ENCODE data around the gene BATF. TPM values are rescaled to one million over a fixed set of nuclear protein-coding genes. Genes with fewer than 3 reads are reported as not detected.

The BATF gene
- total and polyA plus RNA-seq, 2 of the 8 experiments (the other 6 are each of a cell fraction or from before 2014, with no cell fraction given), result not detected

DNA sequence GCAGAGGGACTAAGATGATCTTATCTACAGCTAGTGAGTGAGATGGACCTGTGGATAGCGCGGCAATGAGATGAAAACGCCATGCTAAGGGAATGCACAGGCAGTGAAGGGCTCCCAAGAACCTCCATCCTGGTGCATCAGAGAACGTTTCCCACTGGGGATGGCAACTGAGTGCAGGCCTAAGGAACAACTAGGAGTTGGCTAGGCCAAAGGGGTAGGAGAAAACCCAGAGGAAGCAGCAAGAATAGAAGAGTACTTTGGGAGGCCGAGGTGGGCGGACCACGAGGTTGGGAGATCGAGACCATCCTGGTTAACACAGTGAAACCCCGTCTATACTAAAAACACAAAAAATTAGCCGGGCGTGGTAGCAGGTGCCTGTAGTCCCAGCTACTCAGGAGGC, 24.6 kb upstream of the BATF start:
- Histone ChIP-seq H3K4me2 (ENCODE audit: insufficient read depth in 1 of 2, low read depth in 2 of 2, low read length in 2 of 2) (no peak overlapping the region), H3K23ac (ENCODE audit: insufficient read length) (no peak overlapping the region), H3K9ac (replicated peaks in 1 of 4; ENCODE audit: extremely low read depth in 1 of 4, low read depth in 3 of 4, low read length in 3 of 4) (no peak overlapping the region), H2BK20ac (ENCODE audit: low read length) (no peak overlapping the region), H2BK120ac (replicated peaks; ENCODE audit: low read depth, low read length) (no peak overlapping the region), H3K79me1 (ENCODE audit: low read depth, low read length) (no peaks in the 10 kb centered on the region), H4K8ac (ENCODE audit: extremely low read depth, insufficient read depth, low read length) (no peak overlapping the region), H3K36me3 (ENCODE audit: control insufficient read depth in 2 of 4, insufficient read depth in 4 of 4, low read length in 3 of 4) (no peaks in the 10 kb centered on the region), H3K9me3 (ENCODE audit: insufficient read depth in 2 of 2, low read depth in 1 of 2, low read length in 1 of 2) (no peaks in the 10 kb centered on the region), H3K4me1 (replicated peaks in 1 of 4; ENCODE audit: control insufficient read depth in 3 of 4, insufficient read depth in 4 of 4, low read length in 3 of 4) (no peaks in the 10 kb centered on the region), H2AK5ac (ENCODE audit: low read depth, low read length) (no peak overlapping the region), H2AFZ (ENCODE audit: low read length) (no peak overlapping the region; the same call in 1 of the 2 replicates), H4K20me1 (replicated peaks in 1 of 2; ENCODE audit: control insufficient read depth in 1 of 2, insufficient read depth in 2 of 2, low read length in 2 of 2) (no peaks in the 10 kb centered on the region), H3K14ac (ENCODE audit: insufficient read length) (no peak overlapping the region), H4K91ac (replicated peaks; ENCODE audit: insufficient read length, low read length) (no peak overlapping the region), H3K18ac (ENCODE audit: extremely low read depth, low read length) (no peak overlapping the region), H2BK12ac (ENCODE audit: low read depth, low read length) (no peak overlapping the region), H3K23me2 (ENCODE audit: low read depth, low read length) (no peaks in the 10 kb centered on the region), H4K5ac (ENCODE audit: insufficient read length, low read depth, low read length) (no peak overlapping the region), H2BK5ac (ENCODE audit: low read depth, low read length) (no peak overlapping the region), H2BK15ac (ENCODE audit: low read length) (no peak overlapping the region), H3K27ac (ENCODE audit: low read depth, low read length) (no peak overlapping the region), H3K79me2 (ENCODE audit: control insufficient read depth in 1 of 2, insufficient read depth in 2 of 2, low read length in 2 of 2) (no peaks in the 10 kb centered on the region), H3K56ac (replicated peaks; ENCODE audit: insufficient read length, low read depth, low read length) (no peak overlapping the region), H3K4me3 (ENCODE audit: extremely low read depth in 1 of 4, insufficient read depth in 2 of 4, low read depth in 3 of 4, low read length in 4 of 4) (no peak overlapping the region), H3K4ac (replicated peaks; ENCODE audit: insufficient read length, low read depth, low read length) (no peak overlapping the region), H3K27me3 (replicated peaks in 1 of 4; ENCODE audit: control insufficient read depth in 3 of 4, extremely low read depth in 1 of 4, insufficient read depth in 3 of 4, low read length in 3 of 4) (no peaks in the 10 kb centered on the region; a peak in 1 of 7 replicates)
- TF ChIP-seq TEAD4 (IDR thresholded peaks at IDR 0.05; ENCODE audit: low read depth, low read length), result no peak
- no peak for TF ChIP-seq CBX8 (IDR thresholded peaks at IDR 0.05; ENCODE audit: borderline replicate concordance, low read depth, low read length)
- TF ChIP-seq SIRT6 (IDR thresholded peaks at IDR 0.05; ENCODE audit: low read length), result no peak
- TF ChIP-seq, protein P1, sequence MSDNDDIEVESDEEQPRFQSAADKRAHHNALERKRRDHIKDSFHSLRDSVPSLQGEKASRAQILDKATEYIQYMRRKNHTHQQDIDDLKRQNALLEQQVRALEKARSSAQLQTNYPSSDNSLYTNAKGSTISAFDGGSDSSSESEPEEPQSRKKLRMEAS (IDR thresholded peaks at IDR 0.05), result no peak
- TF ChIP-seq CREB1 (IDR thresholded peaks at IDR 0.05), result no peak
- no peak for TF ChIP-seq CHD1 (IDR thresholded peaks at IDR 0.05; ENCODE audit: low read depth, low read length)
- no peak for TF ChIP-seq NRF1 (IDR thresholded peaks at IDR 0.05; ENCODE audit: low read depth, low read length)
- TF ChIP-seq TAF7 (optimal IDR thresholded peaks at IDR 0.05; ENCODE audit: borderline replicate concordance, low read depth, low read length), result no peak
- no peak for TF ChIP-seq BCL11A (IDR thresholded peaks at IDR 0.05; ENCODE audit: low read depth in 2 of 2, low read length in 2 of 2)
- TF ChIP-seq RFX5 (IDR thresholded peaks at IDR 0.05; ENCODE audit: borderline replicate concordance, low read depth, low read length), result no peak
- no peak for TF ChIP-seq TBP (IDR thresholded peaks at IDR 0.05; ENCODE audit: low read depth, low read length)
- no peak for TF ChIP-seq TCF12 (IDR thresholded peaks at IDR 0.05; ENCODE audit: low read depth, low read length)
- ChIA-PET POLR2A (ENCODE audit: partially characterized antibody) (no interaction called here), CTCF (ENCODE audit: partially characterized antibody) (interaction anchor here (0.5 to 3.7 kb wide), 6 partner anchors 9 to 195 kb away, joined by 3 to 21 read pairs (median 4); no protein-coding TSS in a partner anchor)
- DNase-seq (ENCODE audit: low read depth in 1 of 2, low spot score in 2 of 2) (peak in 1 of 2 experiments; percentile 23), FAIRE-seq (no peak)
- WGBS, 2 experiments (ENCODE audit: extremely low coverage in 1 of 2, insufficient coverage in 1 of 2, insufficient read length in 1 of 2, insufficient replicate concordance in 2 of 2, low coverage in 1 of 2, low lambda C conversion rate in 2 of 2, missing lambda C conversion rate in 1 of 2), result 94% methylated on average over 11 of the region's 11 CpGs; no CpG with 5 or more reads in 1 of the 2 experiments

All from H1 (cell line).